ENCODE data around the gene SCD5. TPM values are rescaled to one million over a fixed set of nuclear protein-coding genes. Genes with fewer than 3 reads are reported as not detected.

SCD5 gene
- total RNA-seq, 1 experiment from 2014 or later: 24.2 TPM

DNA sequence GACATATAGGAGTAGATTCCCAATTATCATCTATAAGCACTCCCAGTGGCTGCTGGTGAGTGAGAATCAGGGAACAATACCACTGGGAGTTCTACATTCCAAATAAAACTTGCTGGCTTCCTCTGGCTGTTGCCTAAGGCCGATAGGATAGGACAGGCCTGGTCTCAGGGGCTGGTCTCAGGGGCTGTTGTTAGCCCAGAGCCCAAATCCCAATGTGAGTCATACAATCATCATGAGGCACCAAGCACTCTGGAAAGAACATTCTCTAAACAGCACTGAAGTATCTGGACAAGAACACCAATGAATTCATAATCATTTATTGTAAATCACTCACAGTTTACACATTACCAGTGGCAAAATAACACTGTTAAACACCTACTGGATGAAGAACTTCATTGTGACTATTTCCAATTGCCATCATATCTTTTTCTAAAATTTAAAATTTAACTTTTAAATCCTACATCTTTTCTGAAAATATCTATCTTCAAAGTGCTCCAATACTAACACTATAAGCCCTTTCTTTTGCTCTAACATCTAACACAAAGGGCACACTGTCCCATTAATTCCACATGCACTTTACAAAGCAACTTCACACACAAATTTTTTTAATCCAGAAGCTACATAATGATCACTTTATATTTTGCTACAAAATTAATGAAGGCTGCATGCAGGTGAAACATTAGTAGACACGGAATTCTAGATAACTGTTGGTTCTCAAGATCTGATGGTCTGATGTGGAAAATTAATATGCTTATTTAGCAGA is 169.2 kb downstream of the SCD5 start:
- in situ Hi-C loops (cut with HindIII; ENCODE audit: low pct_unique_long_range_greater_than_20kb, low sequenced_read_pairs): no loop called here
- peak; percentile 76 for DNase-seq (ENCODE audit: low read depth, low spot score)

DNA sequence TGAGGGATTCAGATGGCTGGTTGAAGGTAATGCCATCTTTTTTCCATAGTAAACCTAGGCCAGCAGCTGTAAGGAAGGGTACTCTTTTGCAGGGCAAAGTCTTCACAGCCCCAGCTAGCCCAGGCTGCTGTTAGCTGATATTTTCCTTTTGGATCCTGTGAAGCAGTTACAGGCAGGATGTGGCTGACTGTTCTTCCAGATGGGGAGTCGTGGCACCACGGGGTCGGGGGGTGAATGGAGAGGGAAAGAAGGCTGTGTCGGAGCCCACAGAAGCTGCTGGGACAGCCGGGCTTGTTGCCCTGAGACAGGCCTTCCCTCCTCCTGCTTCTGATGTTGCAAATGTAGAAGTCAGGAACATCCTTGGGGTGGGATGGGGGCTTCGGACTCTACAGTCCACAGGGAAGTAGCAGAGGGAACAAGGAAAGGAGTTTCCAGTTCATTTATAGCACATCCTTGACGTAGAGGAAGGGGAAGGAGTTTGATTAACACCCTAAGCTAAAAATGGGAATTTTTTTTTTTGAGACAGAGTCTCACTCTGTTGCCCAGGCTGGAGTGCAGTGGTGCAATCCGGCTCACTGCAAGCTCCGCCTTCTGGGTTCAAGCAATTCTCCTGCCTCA is 172.2 kb downstream of the SCD5 start:
- in situ Hi-C loops (cut with HindIII; ENCODE audit: low pct_unique_long_range_greater_than_20kb, low sequenced_read_pairs): no loop called here
- no peak for DNase-seq (ENCODE audit: low read depth, low spot score)

DNA sequence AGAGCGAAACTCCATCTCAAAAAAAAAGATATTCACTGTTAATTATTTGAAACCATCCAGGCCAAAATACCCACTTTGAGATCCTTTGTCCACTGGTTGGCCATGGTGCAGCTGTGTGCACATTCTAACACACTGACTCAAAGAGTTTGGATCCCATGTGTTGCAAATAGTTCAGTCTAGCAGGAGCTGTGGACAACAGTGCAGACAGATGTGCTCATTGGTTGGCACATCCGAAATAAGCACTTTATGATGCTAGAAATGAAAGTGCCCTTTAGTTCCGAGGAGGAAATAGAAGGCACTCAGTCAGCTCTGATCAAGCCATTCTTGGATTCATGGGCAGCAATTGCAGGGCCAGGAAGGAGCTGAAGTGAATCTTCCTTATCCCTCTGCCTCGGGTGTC is 173.8 kb downstream of the SCD5 start:
- in situ Hi-C loops (cut with HindIII; ENCODE audit: low pct_unique_long_range_greater_than_20kb, low sequenced_read_pairs): no loop called here
- no peak for DNase-seq (ENCODE audit: low read depth, low spot score)

DNA sequence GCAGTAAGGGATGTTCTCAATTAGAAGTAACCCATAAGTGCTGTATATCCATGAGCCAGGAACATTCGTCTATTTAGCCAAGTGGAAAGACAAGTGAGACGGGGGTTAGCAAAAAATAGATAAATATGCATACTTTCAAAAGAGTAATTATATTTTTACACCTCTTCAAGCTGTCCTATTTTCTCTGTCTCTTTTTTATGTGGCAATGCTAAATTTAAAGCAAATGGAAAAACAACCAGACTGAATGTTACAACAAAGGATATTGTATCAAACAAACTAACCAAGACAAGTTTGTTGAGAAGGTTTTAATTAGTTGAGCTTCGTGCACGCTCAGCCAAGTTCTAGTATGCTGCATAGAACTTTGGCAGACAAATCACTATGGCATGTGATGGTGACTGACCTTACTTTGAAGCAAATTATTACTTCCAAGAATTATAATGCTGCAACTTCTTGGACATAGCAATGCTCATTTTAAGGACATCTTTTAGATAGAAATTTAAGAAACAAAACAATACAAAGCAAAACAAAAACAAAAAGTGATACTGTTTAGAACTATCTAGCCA is 175.4 kb downstream of the SCD5 start:
- in situ Hi-C loops (cut with HindIII; ENCODE audit: low pct_unique_long_range_greater_than_20kb, low sequenced_read_pairs): no loop called here
- DNase-seq (ENCODE audit: low read depth, low spot score): no peak

DNA sequence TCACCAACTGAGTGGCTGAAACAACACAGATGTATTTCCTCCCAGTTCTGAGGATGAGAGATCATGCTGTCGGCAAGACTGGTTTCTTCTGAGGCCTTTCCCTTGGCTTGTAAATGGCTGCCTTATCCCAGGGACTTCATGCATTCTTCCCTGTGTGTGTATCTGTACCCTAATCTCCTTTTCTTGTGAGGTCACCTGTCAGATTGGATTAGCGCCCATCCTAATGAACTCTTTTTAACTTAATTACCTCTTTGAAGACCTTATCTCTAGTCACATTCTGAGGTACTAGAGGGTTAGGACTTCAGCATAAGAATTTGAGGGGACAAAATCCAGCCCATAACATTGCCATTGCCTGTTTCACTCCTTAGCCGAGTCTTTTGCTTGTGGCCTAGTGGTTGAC is 177.3 kb downstream of the SCD5 start:
- no peak for DNase-seq (ENCODE audit: low read depth, low spot score)
- in situ Hi-C loops (cut with HindIII; ENCODE audit: low pct_unique_long_range_greater_than_20kb, low sequenced_read_pairs): no loop called here

DNA sequence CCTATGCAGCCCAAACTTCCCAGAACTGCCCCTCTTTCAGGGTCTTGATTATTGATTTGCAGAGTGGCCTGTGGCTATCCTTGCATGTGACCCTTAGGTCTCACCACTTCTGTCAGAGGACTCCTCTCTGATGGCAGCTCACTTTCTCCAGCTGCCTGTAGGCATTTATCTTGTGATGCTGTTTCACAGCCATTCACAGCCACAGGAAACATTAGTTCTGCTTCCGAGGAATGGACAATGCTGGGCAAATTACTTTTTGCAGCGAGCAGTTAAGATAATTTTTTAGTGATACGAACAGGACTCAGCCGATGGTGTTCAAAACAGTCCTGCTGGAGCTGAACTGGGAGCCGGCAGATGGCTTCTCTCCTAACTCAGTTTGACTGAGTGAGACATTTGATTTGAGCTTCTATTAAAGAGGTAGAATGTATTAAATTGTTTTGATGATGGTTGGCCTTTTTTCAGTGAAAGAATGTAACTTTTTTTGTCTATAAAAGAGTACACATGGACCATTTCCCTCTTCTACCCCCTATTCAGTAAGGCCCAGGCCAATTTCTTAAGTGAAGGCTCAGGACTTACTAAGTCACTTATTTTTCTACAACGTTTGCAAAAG is 178.4 kb downstream of the SCD5 start:
- DNase-seq (ENCODE audit: low read depth, low spot score): no peak
- in situ Hi-C loops (cut with HindIII; ENCODE audit: low pct_unique_long_range_greater_than_20kb, low sequenced_read_pairs): no loop called here

DNA sequence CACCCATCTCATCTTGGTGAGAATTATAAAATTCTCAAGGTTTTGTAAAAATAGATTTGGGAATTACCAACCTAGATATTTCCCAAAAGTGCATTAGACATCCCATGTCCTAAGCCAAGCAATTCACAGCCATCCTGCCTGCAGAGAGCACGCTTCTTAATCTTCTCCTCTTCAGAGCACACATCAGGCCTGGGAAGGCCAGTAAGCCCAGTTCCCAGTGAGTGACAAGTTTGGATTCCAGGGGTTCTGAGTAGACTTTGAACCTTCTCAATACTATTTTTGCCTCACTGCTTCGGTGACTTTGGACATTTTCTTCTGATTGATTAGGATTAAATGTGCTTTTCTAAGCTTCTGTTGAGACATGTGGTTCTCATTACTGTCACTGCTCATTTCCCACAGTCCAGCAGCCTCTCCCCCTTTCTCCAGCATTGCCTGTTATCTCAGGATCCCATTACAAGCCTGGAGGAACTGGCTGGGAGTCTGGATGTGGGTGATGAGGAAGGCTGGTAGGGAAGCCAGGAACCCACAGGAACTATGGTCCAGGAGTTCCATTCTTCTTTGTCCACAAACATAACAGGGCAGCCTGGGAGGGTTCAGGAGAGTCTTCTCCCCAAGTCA is 180.4 kb downstream of the SCD5 start:
- no peak for DNase-seq (ENCODE audit: low read depth, low spot score)
- in situ Hi-C loops (cut with HindIII; ENCODE audit: low pct_unique_long_range_greater_than_20kb, low sequenced_read_pairs): no loop called here

DNA sequence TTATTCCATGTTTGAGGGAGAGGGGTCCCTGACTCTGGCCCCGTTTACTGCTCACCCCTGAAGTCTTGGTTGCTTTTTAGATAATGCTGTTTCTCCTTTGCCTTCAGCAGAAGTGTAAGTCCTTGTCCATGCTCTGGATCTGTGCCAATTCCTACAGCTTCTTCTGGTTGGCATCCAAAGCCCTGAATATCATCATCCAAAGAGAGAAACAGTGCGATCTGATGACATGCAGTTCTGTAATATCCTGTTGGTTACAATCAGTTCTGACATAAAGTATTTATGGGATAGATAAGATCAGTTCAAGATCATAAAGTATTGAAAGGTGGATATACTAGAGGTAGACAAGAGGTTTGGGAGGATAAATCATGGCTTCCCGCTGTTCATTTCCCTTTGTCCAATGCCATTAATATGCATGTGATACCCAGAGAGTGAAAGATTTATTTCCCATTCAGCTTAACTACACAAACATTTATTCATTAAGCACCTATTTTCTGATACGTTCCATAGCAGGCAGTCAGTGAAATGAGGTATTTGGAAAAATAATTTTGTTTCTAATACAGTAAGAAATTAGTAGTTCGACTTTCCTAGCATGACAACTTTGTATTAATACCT is 183.7 kb downstream of the SCD5 start:
- in situ Hi-C loops (cut with HindIII; ENCODE audit: low pct_unique_long_range_greater_than_20kb, low sequenced_read_pairs): no loop called here
- DNase-seq (ENCODE audit: low read depth, low spot score): no peak

DNA sequence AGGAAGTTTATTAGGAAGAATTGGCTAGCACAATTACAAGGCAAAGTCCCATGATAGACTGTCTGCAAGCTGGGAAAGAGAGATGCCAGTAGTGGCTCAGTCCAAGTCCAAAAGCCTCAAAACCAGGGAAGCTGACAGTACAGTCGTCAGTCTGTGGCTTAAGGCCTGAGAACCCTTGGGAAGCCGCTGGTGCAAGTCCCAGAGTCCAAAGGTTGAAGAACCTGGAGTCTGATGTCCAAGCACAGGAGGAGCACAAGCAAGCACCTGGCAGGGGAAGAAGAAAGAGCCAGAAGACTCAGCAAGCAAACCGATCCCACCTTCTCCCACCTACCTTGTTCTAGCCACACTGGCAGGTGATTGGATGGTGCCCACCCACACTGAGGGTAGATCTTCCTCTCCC is 185.5 kb downstream of the SCD5 start:
- in situ Hi-C loops (cut with HindIII; ENCODE audit: low pct_unique_long_range_greater_than_20kb, low sequenced_read_pairs): no loop called here
- DNase-seq (ENCODE audit: low read depth, low spot score): no peak

DNA sequence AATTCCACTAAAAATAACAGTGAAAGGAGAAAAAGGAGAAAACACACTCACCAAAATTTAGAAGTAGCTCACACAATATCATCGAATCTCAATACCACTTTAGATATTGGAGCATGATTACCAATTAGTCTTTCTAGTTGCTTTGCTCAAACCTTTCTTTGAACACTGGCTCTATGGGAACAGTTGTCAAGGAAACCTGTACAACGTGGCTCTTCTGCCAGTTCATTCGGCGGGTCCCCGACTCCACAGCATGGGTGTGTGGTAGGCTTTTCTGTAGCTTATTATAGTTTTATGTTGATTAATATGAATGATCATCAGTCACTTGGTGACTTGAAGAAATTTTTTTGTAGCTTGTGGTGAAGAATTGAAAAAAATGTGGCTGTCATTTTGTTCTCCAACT is 186.6 kb downstream of the SCD5 start:
- in situ Hi-C loops (cut with HindIII; ENCODE audit: low pct_unique_long_range_greater_than_20kb, low sequenced_read_pairs): no loop called here
- DNase-seq (ENCODE audit: low read depth, low spot score): no peak

DNA sequence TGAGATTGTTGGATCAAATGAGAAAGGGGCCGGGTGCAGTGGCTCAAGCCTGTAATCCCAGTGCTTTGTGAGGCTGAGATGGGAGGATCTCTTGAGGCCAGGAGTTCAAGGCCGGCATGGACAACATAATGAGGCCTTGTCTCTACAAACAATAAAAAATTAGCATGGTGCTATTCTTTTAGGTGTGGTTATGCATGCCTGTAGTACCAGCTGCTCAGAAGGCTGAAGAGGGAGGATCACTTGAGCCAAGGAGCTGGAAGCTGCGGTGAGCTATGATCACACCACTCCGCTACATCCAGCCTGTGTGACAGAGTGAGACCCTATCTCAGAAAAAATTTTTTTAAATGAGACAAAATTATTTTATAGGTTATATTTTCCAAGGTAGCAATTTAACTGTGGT is 187.1 kb downstream of the SCD5 start:
- no peak for DNase-seq (ENCODE audit: low read depth, low spot score)
- in situ Hi-C loops (cut with HindIII; ENCODE audit: low pct_unique_long_range_greater_than_20kb, low sequenced_read_pairs): no loop called here

DNA sequence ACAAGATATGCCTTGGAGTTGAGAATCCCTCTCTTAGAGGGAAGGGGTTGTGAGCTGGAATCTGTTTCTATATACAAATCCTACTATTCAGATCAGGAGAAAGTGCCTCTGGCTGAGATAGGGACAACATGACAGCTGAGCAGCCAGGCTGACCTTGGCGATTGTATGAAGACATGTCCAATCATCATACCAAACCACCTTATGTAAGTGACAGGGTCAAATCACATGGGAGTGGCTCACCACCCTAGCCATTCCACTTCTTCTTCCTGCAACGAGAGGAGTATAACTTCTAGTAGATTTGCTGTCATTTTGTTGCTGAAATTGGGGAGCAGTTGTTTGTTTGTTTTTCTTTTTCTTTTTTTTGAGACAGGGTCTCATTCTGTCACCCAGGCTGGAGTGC is 188.6 kb downstream of the SCD5 start:
- in situ Hi-C loops (cut with HindIII; ENCODE audit: low pct_unique_long_range_greater_than_20kb, low sequenced_read_pairs): no loop called here
- DNase-seq (ENCODE audit: low read depth, low spot score): no peak

DNA sequence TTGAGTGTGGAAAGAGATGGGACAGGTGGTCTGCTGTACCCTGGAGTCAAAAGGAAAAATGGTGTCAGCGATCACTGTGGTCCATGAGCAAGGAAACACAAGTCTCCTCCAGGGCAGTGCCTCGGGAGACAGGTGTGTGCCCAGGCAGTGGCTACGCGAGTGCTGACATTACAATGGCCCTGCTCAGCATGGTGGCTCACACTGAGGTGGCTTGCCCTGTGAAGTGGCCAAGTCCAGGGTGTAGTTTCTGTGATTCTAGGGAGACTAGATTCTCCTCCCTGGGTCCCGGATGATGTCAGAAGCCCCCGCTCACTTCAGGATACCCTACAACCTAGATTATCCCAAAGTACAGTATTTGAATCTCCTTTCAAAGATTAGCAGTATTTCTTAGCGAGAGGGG is 192.0 kb downstream of the SCD5 start:
- DNase-seq (ENCODE audit: low read depth, low spot score): no peak
- in situ Hi-C loops (cut with HindIII; ENCODE audit: low pct_unique_long_range_greater_than_20kb, low sequenced_read_pairs): no loop called here

DNA sequence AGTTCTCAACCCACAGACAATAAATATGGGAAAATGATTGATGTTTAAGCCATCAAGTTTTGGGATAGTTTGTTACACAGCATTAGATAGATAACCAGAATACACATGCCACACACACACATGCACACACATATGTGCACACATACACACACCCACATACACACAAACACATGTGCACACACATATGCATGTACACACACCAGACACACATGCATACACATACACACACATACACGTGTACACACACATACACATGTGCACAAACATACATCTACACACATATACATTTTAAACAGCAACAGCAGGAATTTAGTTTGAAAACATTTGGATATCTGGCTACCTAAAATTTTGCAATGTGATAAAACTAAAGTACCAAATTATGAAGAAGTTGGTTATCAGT is 194.1 kb downstream of the SCD5 start:
- no peak for DNase-seq (ENCODE audit: low read depth, low spot score)

DNA sequence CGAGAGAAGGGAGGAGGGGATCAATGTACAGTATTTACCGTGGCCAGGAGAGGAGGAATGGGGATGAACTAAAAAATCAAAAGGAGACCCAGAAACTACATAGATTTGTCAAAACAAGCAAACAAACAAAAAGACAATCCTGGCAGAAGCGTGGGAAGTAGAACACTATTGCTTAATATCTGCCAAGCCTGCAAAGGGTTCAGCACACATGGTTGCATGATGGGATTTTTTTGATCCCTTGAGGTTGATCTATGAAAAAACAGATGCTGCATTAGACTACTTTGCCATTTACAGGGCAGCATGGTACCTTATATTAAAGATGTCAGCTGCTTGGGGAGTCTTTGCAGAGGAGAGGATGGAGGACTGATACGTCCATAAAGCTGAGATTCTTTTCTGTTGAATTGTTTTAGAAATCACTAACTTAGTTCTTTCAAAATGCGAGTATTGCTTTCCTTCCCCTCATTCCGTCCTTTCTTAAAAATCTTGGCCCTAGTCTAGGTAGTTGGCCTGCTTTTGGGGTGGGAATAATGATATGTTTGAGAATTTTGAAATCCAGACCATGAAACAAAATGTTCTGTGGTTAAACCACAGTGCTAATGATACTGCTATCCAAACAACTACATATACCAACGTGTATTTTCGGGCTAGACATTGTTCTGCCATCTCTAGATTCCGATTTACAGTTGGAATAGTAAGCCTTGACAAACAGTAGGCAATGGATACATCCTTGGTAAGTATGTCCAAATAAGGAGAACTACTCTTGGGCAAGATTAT is 197.2 kb downstream of the SCD5 start:
- in situ Hi-C loops (cut with HindIII; ENCODE audit: low pct_unique_long_range_greater_than_20kb, low sequenced_read_pairs): no loop called here
- DNase-seq (ENCODE audit: low read depth, low spot score): no peak

More for the DNA sequence above, 194.1 kb downstream of the SCD5 start:
- in situ Hi-C loops (cut with HindIII; ENCODE audit: low pct_unique_long_range_greater_than_20kb, low sequenced_read_pairs): no loop called here

DNA sequence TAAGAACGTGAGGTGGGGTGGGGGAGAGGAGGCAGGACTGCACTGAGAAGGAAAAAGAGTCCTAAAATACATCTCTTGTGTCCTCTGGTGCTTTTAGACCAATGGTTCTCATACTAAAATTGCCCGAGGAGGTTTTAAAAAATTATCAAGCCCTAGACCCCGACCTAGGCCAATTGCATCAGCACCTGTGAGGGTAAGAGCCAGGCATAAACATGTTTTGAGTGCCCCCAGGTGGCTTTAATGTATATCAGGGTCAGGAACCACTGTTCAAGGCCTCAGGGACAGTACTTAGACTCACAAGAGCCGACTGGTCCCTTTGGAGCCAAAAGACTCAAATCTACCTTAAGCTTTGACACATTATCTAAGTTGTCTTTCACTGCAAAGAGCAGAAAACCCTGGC is 199.3 kb downstream of the SCD5 start:
- in situ Hi-C loops (cut with HindIII; ENCODE audit: low pct_unique_long_range_greater_than_20kb, low sequenced_read_pairs): no loop called here
- peak; percentile 40 for DNase-seq (ENCODE audit: low read depth, low spot score)

DNA sequence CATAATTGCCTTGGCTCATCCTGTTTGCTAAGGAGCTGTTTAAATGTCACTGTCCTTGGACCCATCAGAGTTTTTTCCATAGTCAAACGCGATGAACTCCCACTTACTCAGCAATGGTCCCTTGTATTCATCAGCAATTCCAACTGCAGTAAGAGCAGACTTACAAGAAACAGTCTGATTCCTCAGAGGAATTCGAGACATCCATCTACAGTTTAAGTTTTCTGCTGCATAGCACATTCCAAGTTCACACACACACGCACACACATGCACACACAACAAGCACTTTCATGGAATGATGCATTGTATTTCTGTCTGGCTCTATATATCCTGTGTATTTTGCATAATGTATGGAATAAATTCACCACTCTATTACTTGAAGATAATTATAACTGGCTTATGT is 204.1 kb downstream of the SCD5 start:
- no peak for DNase-seq (ENCODE audit: low read depth, low spot score)
- in situ Hi-C loops (cut with HindIII; ENCODE audit: low pct_unique_long_range_greater_than_20kb, low sequenced_read_pairs): no loop called here
